ENCODE results near the gene REXO4. TPM values are rescaled to one million over a fixed set of nuclear protein-coding genes. Genes with fewer than 3 reads are reported as not detected.

REXO4 gene
- total and polyA plus RNA-seq, 4 donors, result 7.4 to 12.1 (median 9.1) TPM

GRCh38 chr9:133437753-133438531 lies 20.1 kb upstream of the REXO4 start:
- peak in 1 of 2 donors; percentile 19 for TF ChIP-seq RAD21 (IDR thresholded peaks at IDR 0.05)
- TF ChIP-seq CTCF (IDR thresholded peaks at IDR 0.05; ENCODE audit: low read depth, low read length, missing input control), result no peak
- no peak for TF ChIP-seq NR2F2 (IDR thresholded peaks at IDR 0.05)
- no peak for TF ChIP-seq HNF4G (IDR thresholded peaks at IDR 0.05)
- no peak for TF ChIP-seq FOXA2 (IDR thresholded peaks at IDR 0.05)
- H3K9ac ChIP-seq (ENCODE audit: low read depth in 1 of 2, low read length in 2 of 2), result no peak overlapping the region
- no peaks in the 10 kb centered on the region for H3K4me1 ChIP-seq (ENCODE audit: control insufficient read depth in 4 of 4, insufficient read depth in 4 of 4, low read length in 3 of 4)
- WGBS, result 91% methylated on average over 20 of the region's 20 CpGs
- no peak overlapping the region for H3K27ac ChIP-seq (ENCODE audit: low read depth in 1 of 2, low read length in 2 of 2)
- H3K36me3 ChIP-seq (ENCODE audit: control insufficient read depth in 4 of 4, insufficient read depth in 3 of 4, low read depth in 1 of 4, low read length in 3 of 4), result no peaks in the 10 kb centered on the region
- no peaks in the 10 kb centered on the region for H3K9me3 ChIP-seq (ENCODE audit: control insufficient read depth in 4 of 4, low read length in 3 of 4)
- H3K27me3 ChIP-seq (ENCODE audit: control insufficient read depth in 4 of 4, insufficient read depth in 4 of 4, low read length in 3 of 4), result no peaks in the 10 kb centered on the region
- no peak overlapping the region for H3K4me3 ChIP-seq (ENCODE audit: low read depth in 1 of 3, low read length in 3 of 3)
- no peak for DNase-seq (ENCODE audit: low spot score)

GRCh38 chr9:133436681-133437080 lies 18.9 kb upstream of the REXO4 start:
- no peak overlapping the region for H3K4me3 ChIP-seq (ENCODE audit: low read depth in 1 of 3, low read length in 3 of 3)
- no peaks in the 10 kb centered on the region for H3K27me3 ChIP-seq (ENCODE audit: control insufficient read depth in 4 of 4, insufficient read depth in 4 of 4, low read length in 3 of 4)
- no peaks in the 10 kb centered on the region for H3K36me3 ChIP-seq (ENCODE audit: control insufficient read depth in 4 of 4, insufficient read depth in 3 of 4, low read depth in 1 of 4, low read length in 3 of 4)
- no peaks in the 10 kb centered on the region for H3K4me1 ChIP-seq (ENCODE audit: control insufficient read depth in 4 of 4, insufficient read depth in 4 of 4, low read length in 3 of 4)
- DNase-seq (ENCODE audit: low spot score), result no peak
- H3K9ac ChIP-seq (ENCODE audit: low read depth in 1 of 2, low read length in 2 of 2), result no peak overlapping the region
- 86% methylated on average over 16 of the region's 16 CpGs for WGBS
- H3K27ac ChIP-seq (ENCODE audit: low read depth in 1 of 2, low read length in 2 of 2), result no peak overlapping the region
- no peak for TF ChIP-seq GABPA (IDR thresholded peaks at IDR 0.05 in 1 of 2, conservative IDR thresholded peaks at IDR 0.05 in 1 of 2)
- no peak for TF ChIP-seq ATF3 (IDR thresholded peaks at IDR 0.05)
- H3K9me3 ChIP-seq (ENCODE audit: control insufficient read depth in 4 of 4, low read length in 3 of 4), result no peaks in the 10 kb centered on the region

GRCh38 chr9:133433351-133433843 lies 15.6 kb upstream of the REXO4 start:
- H3K27me3 ChIP-seq (ENCODE audit: control insufficient read depth in 4 of 4, insufficient read depth in 4 of 4, low read length in 3 of 4), result no peaks in the 10 kb centered on the region
- H3K4me1 ChIP-seq (ENCODE audit: control insufficient read depth in 4 of 4, insufficient read depth in 4 of 4, low read length in 3 of 4), result peaks cover 0 to 4% (median 0%) of the 10 kb centered on the region in 4 donors
- H3K4me3 ChIP-seq (ENCODE audit: low read depth in 1 of 3, low read length in 3 of 3), result no peak overlapping the region
- WGBS, result 89% methylated on average over 11 of the region's 11 CpGs
- H3K9ac ChIP-seq (ENCODE audit: low read depth in 1 of 2, low read length in 2 of 2), result no peak overlapping the region
- TF ChIP-seq HNF4G (IDR thresholded peaks at IDR 0.05), result no peak
- TF ChIP-seq SP1 (IDR thresholded peaks at IDR 0.05), result no peak
- no peak for TF ChIP-seq TAF1 (conservative IDR thresholded peaks at IDR 0.05)
- TF ChIP-seq EGR1 (IDR thresholded peaks at IDR 0.05; ENCODE audit: low read depth in 2 of 2), result no peak
- TF ChIP-seq ZBTB33 (IDR thresholded peaks at IDR 0.05), result no peak
- no peak for TF ChIP-seq RXRA (IDR thresholded peaks at IDR 0.05)
- no peak for TF ChIP-seq REST (IDR thresholded peaks at IDR 0.05)
- TF ChIP-seq CTCF (IDR thresholded peaks at IDR 0.05; ENCODE audit: low read depth, low read length, missing input control), result no peak
- no peak for TF ChIP-seq NR2F2 (IDR thresholded peaks at IDR 0.05)
- no peak for TF ChIP-seq YY1 (IDR thresholded peaks at IDR 0.05)
- no peak for TF ChIP-seq FOXA2 (IDR thresholded peaks at IDR 0.05)
- TF ChIP-seq FOXA1 (IDR thresholded peaks at IDR 0.05), result no peak
- no peak for TF ChIP-seq ATF3 (IDR thresholded peaks at IDR 0.05)
- TF ChIP-seq JUND (IDR thresholded peaks at IDR 0.05), result no peak
- no peaks in the 10 kb centered on the region for H3K9me3 ChIP-seq (ENCODE audit: control insufficient read depth in 4 of 4, low read length in 3 of 4)
- no peaks in the 10 kb centered on the region for H3K36me3 ChIP-seq (ENCODE audit: control insufficient read depth in 4 of 4, insufficient read depth in 3 of 4, low read depth in 1 of 4, low read length in 3 of 4)
- no peak for DNase-seq (ENCODE audit: low spot score)
- H3K27ac ChIP-seq (ENCODE audit: low read depth in 1 of 2, low read length in 2 of 2), result no peak overlapping the region
